Measurements from ENCODE around the gene LMF1.

LMF1 gene

DNA sequence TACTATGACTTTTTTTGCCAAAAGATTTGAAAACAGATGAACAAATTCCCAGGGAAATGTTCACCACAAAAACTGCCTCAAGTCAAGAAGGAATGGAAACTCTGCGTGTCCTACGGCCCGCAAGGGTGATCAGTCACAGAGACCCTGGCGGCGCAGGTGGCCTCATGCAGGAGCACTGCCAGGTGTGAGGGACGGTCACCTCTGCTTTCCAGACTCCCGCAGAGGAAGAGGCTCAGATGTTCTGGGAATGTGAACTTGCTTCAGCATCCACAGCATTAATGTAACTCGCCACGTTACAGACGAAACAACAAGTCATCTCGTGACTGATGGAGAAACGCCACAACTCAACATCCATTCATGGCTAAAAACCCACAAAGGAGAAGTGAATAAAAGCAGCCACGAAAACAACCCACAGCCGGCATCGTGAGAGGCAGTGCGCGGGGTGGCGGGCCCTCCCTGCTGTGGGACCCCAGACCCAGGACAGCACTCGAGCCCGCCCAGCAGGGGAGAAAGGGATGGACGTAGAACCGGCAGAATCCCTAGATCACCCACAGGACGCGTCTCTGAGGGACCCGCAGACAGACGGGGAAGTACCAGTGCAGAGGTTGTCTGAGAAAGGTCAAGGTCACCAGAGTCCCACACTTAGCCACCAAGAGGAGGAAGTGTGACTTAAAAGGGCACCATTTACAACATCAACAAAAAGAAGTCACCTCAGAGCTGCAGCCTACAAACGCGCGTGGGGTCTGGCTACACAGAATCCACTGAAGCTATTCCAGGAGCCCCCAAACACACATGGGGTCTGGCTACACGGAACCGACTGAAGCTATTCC is 93.3 kb downstream of the LMF1 start:
- DNase-seq = no peak

DNA sequence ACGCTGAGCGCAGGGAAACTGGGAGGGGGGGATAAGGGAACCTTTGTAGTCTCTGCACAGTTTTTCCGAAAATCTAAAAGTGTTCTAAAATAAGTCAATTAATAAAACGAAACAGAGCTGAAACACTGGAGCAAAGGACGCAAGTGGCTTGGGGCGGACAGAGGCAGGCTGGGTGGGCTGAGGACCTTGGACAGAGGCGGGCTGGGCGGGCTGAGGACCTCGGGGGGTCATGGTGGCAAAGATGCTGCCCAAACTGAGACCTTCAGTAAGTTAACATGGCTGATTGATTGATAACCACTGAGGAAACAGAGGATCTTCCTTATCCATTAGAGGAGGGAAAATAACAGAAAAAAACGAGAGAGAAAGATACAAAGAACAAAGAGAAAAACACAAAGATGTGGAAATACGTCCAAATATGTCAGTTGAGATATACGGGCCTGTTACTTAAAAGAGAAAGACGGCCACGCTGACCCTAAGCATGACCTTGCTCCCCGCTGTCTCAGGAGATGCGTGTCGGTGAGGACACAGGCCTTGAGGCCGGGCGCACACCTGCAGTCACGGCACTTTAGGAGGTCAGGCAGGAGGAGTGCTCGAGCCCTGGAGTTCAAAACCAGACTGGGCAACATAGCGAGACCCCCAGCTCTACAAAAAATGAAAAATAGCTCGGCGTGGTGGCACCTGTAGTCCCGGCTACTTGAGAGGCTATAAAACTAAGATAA is 94.1 kb downstream of the LMF1 start:
- DNase-seq = no peak

DNA sequence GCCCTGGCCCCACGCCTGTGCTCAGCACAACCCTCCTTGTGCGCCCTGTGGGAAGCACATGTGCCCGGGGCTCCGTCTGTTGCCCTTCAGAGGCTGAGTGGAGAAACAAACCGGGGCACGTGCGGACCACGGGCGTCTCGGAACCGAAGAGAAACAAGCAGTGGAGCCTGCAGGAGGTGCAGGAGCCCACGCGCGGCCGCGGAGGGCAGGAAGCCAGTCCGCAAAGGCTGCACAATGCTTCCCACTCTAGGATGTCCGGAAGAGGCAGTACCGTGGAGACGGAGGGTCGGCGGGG is 94.8 kb downstream of the LMF1 start:
- no peak for DNase-seq

DNA sequence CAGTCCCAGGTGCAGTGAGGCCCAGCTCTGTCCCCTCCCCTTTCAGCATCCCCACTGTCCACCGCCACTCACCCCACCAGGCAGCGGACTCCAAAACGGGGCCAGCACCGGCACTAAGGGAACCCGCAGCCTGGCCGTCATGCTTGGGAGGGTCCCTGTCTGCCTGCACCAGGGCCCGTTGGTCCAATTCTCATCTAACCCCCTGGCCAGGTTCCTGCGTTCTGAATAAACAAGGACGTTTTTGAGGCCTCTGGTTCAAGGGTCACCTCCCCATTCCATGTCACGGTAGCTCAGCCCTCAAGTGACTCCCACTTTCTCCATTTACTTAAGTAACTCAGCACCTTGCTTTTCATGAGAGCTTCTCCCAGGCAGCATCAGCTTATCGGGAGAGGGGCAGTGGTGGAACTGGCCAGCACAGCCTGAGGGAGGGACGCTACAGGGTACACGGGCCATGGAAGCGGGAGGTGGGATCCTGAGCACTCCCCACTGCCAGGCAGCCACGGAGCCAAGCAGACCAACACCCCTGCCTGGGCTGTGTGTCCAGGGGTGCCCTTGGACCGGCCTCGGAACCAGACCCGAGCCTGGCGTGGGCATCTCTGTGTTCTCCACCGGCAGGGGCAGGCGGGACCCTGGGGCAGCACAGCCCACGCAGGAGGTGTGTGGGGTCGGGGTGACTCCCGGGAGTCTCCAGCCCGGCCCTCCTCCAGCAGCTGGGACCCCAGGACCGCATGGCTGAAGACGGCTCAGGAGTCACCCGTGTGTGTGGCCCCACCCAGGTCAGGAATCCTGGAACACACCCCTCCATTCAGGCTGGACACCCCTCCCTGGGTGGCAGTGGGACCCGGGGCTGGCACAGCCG is 95.4 kb downstream of the LMF1 start:
- DNase-seq = no peak

DNA sequence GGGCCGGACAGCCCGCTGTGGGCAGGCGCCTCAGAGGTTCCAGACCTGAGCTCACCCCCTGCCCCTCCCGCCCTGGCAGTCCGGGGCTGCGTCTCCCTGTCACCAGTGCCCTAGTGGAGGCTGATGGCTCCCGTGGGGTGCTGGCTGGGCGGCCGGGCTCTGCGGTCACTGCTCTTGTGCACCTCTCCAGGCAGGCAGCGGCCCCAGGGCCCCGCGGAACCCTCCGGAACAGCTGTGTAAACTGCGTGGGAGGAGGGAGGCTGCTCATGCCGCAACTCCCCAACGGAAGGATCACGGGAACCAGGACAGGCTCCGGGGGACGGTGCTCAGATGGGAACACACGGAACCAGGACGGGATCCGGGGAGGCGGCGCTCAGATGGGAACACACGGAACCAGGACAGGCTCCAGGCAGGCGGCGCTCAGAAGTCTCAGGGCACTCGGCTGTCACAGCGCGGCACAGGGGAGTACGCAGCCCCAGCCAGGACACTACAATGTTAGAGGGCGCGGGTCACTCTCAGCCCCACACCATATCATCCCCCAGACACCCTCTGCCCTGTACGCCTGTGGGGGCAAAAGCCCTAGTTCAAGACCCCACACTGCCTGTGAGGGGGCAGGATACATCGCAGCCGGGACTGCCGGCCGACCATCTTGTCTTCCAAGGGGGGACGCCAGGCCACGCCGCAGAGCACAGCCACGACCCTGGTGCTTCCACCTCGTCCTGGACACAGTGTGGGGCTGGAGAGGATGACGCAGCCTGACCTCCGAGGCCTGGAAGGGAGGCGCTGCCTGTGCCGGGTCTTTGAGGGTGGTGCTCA is 96.2 kb downstream of the LMF1 start:
- DNase-seq = no peak

DNA sequence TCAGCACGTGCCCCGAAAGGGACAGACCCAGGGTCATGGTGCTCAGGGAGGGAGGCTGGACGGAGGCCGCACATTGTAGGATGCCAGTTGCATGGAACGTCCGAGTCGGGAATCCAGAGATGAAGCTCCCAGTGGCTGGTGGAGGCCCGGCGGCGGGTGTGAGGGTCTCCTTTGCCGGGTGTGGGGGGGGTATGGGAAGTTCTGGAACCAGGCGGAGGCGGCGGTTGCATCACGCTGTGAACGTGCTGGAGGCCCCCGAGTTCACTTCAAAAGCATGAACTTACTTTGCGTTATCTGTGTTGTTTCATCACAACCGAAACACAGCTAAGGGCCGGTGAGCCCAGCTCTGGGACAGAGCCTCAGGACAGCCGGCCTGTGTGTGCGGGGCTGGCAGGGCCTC is 96.9 kb downstream of the LMF1 start:
- DNase-seq = no peak

DNA sequence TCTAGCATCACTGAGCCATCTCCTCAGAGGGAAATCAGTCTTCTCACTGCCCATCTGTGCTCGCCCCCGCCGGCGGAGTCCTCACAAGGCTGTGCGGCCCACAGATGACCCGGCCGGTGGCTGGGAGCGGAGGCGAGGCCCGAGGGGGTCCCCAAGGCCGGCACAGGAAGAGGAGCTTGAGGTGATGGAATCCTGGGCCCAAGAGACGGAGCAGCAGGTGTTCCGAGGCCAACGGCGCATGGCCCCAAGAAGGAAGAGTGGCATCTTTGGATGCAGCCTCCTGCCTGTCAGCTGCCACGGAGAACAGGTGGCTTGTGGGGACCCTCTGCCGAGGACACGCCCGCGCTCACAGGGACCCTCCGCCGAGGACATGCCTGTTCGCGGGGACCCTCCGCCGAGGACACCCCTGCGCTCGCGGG is 97.5 kb downstream of the LMF1 start:
- DNase-seq = no peak

DNA sequence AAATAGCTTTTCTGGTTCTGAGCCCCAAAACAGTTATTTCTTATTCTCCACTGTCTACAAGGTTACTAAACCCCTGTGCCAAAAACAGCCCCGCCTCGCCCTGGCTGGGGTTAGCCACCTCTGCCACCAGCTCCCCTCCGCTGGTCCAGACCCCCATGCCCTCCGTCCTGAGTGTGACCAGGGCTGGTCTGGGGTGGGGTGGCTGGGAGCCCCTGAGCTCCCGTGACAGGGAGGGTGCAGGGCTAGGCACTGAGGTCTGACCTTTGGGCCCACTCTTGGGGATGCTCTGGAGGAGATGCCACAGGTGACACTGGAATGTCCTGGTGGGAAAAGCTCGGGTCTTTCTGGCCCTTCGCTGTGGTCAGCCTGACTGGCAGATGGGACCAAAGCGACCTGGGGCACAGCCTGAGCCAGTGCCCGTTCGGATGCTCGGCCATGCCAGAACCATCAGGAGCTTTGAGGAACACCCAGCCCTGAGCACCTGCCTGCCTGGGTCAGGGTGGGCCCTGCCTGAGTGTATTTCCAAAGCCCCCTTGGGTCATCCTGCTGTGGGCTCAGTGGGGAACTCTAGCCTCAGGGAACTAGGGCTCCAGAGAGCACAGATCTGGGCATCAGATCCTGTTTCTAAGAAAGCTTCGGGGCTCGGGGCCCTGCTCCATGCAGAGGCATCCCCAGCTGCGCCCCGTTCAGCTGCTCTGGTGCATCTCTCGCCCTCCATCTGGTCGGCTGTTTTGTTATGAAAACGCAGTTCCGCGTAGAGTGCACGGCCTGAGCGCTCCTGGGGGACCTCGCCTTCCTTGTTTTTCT is 98.1 kb downstream of the LMF1 start:
- DNase-seq = no peak

DNA sequence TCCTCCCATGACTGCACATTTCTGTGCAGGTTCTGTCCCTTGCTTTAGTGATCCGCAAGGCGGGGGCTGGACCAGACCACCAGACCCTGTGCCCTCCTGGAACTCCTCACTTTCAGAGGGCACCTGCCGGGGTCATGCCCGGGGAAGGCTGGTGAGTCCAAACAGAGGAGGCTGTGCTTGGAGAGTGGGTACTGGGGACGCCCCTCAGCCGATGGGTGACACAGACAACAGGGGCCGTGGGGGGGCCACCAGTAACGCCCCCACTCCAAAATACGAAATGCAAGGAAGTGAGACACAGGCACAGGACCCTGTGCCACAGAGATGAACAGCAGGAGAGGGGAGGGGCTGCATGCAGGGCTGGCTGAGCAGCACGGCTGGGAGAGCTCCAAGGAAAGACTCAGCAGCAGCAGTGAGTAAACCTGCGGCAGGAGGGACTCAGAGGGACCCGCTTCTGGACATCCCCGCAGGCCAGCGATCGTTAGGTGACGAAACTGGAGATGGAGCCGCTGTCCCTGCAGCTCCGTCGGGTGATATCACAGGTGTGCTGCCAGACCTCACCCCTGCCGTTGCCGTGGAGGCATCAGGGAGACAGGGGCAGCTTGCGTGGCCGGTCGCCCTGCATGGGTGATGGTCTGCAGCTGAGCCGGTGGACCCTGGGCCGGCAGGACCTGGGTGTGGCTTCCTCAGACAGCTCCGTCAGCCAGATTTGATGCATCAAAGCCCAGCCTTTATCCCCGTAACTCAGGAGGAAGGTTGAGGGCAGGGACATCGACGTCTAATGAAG is 99.0 kb downstream of the LMF1 start:
- no peak for DNase-seq

DNA sequence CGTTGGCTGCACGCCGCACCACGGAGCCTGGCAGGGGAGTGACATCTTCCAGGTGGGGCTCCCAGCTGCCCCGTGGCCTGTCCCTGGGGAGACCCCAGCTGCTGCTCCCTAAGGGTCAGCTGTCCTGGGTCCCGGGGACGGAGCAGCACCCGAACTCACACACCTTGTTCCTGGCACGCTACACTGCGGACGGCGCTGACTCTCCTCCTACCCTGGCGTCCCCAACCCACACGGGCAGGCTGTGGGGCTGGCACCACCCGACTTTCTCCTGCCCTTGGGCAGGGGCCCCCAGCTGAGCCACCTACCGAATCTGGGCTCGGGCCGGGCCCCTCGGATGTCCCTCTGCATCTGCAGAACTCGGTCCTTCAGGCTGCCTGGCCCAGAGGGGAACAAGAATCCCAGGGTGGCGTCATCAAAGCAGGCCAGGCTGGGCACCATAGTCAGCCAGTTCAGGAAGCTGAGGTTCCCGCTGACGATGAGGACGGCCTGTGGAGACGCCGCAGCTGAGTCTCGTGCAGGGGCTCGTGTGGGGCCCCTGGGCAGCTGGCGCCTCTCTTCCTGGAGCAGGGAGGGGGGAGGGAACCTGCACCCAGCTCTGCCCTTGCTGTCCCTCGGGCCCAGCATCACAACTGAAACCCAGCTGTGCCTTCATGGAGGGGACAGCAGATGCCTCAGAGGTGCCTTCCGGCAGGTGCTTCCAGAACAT is 99.8 kb downstream of the LMF1 start:
- DNase-seq = no peak

DNA sequence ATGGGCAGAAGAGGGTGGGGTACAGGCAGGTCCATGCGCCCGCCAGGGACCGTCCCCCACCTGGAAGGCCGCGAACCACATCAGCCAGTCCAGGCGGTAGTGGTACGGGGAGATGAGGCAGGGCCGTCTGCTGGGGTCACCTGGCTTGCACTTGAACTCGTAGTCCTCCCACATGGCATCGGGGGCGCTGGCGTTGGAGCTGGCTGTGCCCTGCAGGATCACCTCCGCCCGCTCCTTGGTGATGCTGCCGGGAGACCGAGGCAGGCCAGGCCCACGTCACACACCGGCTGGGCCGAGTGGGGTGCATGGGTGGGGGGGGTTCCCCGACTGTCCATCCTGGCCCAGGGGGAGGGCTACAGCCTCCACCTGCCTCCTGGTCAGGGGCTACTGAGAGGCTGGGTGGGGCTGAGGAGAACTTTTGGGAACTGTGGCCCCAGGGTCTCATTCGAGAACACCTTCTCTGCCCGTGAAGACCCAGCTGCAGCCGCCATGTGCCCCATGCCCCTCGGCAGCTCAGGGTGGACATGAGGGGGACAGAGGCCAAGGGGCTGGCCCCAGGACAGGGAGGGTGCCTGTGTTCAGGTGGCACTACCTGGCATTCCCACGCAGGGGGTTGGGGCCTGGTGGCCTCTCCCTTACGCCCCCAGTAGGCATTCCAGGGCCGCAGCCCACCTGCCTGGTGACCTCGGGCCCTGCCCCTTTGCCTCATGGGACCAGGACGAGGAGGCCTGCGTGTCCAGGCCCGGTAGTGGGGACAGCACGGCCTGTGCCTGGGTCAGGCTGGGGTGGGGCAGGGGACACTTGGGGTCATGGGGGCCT is 100.8 kb downstream of the LMF1 start:
- no peak for DNase-seq

DNA sequence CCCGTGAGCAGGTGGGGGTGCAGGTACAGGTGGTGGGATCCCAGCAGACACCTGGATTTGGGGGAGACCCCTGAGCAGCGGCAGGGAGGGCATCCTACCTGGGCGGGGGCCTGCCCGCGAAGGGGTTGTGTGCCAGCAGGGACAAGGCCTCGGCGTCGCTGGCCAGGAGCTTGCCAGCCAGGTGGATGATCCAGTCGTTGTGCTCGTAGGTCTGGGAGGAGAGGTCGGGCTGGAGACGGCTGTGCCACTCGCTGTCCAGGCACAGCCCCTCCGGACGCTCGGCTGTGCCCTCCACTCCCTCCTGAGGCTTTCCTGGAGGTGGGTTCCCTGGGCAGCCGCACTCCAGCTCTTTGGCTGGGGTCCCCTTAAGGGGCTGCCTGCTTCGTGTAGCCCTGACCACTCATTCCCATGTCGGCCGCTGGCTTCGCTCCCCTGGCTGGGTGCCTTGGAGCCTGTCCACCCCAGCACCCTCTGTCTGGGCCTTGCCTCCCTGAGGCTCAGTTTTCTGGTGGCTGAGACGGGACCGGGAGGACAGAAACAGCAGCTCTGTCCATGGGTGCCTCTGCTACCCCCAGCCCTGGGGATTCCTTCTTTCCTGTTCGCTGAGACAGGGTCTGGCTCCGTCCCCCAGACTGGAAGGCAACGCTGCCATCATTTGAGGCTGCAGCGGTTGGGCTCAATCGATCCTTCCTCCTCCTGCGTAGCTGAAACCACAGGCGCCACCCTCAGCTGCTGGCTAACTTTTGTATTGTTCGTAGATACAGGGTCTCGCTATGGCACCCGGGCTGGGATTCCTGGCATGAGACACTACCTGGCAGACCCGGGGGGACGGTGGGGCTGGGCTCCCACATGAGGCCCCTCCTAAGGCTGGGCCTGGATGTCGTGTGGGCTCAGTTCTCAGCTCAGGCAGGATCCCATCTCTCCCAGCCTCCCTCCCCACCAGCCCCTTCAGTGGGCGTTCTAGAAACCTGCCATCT is 101.7 kb downstream of the LMF1 start:
- no peak for DNase-seq

DNA sequence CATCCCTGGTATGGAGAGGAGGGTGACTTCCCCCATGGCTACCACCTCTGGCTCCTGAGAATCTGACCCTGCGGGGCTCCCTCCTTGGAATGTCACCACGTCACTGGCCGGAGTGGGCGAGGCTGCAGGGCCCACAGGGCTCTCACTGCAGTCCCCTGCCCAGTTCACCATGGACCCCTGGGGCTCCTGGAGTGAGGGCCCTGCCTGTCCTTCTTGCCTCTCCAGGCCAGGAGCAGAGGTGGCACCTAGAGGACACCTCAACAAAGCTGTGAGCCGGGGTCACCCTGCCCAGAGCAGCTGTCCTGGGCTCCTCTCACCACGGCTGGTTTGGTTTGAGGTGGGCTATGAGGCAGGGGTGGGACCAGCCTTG is 102.4 kb downstream of the LMF1 start:
- no peak for DNase-seq

DNA sequence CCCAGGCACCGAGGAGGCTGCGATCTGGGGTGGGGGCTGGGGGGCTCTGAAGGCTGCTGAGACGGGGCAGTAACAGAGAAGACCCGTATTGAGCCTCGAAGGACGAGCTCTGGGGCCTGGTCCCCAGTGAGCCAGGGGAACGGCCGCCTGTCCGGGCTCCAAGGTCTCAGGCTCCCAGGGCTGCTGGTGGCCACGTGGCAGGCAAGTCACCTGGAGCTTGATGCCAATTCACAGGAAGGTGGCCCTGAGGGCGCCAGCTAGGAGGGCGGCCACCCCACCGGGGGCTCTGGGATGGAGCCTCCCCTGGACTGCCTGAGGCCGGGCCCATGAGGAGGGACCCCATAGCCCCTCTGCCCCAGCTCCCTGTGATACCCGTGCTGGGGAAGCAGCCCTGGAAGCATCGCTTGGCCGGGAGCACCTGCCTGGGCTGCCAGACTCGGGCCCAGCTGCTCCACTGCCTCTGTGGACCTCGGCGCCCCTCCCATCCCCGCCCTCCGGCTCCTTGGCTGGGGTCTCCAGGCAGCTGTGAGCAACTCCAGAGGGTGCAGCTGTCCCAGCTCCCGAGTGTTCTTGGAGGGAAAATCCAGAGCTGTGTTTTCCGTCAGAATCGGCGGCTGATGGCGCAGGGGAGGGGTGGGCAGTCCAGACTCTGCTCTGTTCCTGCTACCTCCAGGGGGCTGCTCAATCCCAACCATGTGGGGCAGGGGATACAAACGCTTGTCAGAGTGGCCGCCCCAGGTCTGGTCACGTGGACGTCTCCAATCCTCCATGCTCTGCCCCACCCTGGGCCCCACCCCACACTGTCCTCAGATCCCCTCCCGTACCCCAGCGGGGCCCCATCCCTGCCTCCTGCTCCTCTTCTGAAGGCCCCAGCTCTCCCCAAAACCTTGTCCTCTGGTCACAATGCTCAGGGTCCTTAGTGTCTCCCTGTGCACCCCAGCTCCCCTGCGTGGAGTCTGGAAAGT is 103.1 kb downstream of the LMF1 start:
- no peak for DNase-seq

DNA sequence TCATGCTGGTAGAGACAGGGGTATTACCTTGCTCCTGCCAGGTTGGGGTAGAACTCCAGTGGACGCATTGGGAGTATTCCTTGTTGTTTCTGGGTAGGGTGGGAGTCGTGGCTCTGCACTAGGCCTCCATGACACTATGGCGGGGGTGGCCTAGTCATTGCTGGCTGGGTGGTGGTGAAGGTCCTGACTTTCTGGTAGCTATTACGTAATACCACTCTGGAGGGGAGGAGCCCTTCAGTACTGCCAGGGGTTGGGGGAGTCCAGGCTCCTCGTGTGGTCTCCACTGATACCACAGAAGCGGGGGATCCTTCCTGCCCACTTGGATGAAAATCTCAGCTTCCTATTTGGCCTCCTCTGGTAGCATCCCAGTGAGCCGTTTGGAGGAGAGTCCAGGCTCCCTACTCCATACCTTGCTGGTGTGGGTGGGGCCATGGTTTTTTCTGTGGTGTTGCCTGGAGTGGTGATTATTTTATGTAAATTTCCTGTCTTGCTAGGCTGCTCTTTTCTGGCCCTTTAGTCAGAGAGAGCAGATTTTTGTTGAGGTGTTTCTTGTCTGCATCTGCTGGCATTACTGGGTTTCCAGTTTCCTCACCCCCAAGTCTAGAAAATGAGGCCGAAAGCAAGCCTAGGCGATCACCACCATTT is 104.4 kb downstream of the LMF1 start:
- no peak for DNase-seq

DNA sequence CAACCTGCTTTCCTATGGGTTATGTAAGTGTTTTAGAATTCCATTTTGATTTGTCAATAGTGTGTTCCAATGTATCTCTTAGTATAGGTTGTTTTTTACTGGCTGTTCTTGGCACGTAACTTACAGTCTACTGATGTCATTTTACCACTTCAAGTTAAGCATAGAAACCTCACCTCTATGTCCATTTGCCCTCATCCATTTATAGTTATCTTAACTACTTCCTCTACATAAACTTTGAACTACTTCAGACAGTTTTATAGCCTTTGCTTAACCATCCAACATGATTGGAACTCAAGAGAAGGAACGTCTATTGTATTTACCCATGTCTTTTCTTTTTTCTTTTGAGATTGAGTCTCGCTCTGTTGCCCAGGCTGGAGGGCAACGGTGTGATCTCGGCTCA is 105.8 kb downstream of the LMF1 start:
- DNase-seq = no peak

DNA sequence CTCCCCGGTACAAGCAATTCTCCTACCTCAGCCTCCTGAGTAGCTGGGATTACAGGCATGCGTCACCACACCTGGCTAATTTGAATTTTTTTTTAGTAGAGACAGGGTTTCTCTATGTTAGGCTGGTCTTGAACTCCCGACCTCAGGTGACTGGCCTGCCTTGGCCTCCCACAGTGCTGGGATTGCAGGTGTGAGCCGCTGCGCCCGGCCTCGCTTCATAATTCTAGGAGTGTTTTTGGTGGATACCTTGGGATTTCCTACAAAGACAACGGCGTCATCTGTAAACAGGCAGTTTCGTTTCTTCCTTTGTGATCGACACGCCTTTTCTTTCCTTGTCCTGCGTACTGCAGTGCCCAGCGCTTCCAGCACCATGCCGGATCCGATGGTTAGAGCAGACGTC is 109.3 kb downstream of the LMF1 start:
- no peak for DNase-seq

Data from NCI-H226 (cell line).